GM18526 (cell line): ENCODE measurements around the gene IDH1.
A peak's percentile ranks its signal among the peaks of the same experiment; 100 is the strongest.

ENCODE experiments used
- POLR2A ChIP-seq: IDR thresholded peaks from 3 replicates; pipeline ENCODE4 v1.6.1; 2011; ENCODE audit not compliant: insufficient read length; ENCODE audit errors: extremely low read depth

Gene IDH1

GRCh38 chr2:208254871-208255556 lies at the start of gene IDH1:
Gene IDH1, minus strand, starts transcription at chr2:208255071. Its CDS starts 3,520 bp downstream, at chr2:208251551.
- TF ChIP-seq POLR2A: peak; percentile 55

GRCh38 chr2:208304157-208304556 lies 49.3 kb upstream of the IDH1 start:
- no peak for TF ChIP-seq POLR2A

GRCh38 chr2:208300847-208301618 lies 46.2 kb upstream of the IDH1 start:
- TF ChIP-seq POLR2A: no peak

- TF ChIP-seq POLR2A: no peak
These were observed 43.1 kb upstream of the IDH1 start for GRCh38 chr2:208297961-208298360.

- TF ChIP-seq POLR2A: no peak
These were observed 41.7 kb upstream of the IDH1 start for GRCh38 chr2:208296610-208297009.

- TF ChIP-seq POLR2A: no peak
These were observed 41.0 kb upstream of the IDH1 start for GRCh38 chr2:208295834-208296233.

- no peak for TF ChIP-seq POLR2A
These were observed 39.7 kb upstream of the IDH1 start for GRCh38 chr2:208294482-208295024.

- no peak for TF ChIP-seq POLR2A
These were observed 31.0 kb upstream of the IDH1 start for GRCh38 chr2:208285853-208286252.

- no peak for TF ChIP-seq POLR2A
These were observed 26.1 kb upstream of the IDH1 start for GRCh38 chr2:208280933-208281332.

- TF ChIP-seq POLR2A: no peak
These were observed 25.4 kb upstream of the IDH1 start for GRCh38 chr2:208280234-208280633.

- TF ChIP-seq POLR2A: no peak
These were observed 24.4 kb upstream of the IDH1 start for GRCh38 chr2:208279236-208279635.

GRCh38 chr2:208278549-208278948 lies 23.7 kb upstream of the IDH1 start:
- no peak for TF ChIP-seq POLR2A

- TF ChIP-seq POLR2A: no peak
These were observed 19.9 kb upstream of the IDH1 start for GRCh38 chr2:208274748-208275147.

GRCh38 chr2:208269091-208269490 lies 14.2 kb upstream of the IDH1 start:
- TF ChIP-seq POLR2A: no peak

GRCh38 chr2:208268156-208268952 lies 13.5 kb upstream of the IDH1 start:
- TF ChIP-seq POLR2A: no peak
